Measurements from ENCODE around the gene USP43. TPM values are rescaled to one million over a fixed set of nuclear protein-coding genes. Genes with fewer than 3 reads are reported as not detected.
"Not testable (repeated sequence)": the region's sequence is repeated elsewhere in the genome, so short reads cannot be mapped to it uniquely, and the experiment has no call there.

USP43 gene
- total RNA-seq, 2 experiments from 2014 or later: 0.17 to 0.32 TPM

DNA sequence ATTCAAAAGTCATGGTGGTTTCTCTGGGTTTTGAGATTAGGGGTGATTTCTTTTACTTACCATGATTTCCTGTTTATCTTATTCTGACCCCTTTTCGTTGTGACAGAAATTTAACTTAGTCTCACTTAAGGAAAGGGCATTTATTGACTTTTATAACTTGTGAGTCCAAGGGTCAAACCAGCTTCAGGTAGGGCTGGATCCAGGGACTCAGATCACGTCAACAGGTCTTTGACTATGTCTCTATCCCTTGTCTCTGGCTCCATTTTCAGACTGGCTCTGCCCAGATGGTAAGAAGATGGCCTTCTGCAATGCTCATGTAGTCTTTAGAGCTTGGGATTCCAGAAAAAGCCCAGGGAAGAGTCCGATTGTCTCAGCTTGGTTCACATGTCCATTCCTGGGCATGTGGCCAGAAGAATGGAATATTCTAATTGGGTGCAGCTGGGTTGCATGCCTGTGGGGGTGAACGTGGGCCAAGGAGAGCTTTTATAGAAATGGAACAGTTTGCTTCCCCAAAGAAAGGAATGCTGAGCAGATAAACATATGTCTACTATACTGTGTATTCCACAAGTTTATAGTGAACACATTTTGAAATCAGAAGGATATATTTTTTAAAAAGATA is 13.4 kb downstream of the USP43 start:
- CTCF ChIA-PET: no interaction called here
- POLR2A ChIA-PET: no interaction called here

DNA sequence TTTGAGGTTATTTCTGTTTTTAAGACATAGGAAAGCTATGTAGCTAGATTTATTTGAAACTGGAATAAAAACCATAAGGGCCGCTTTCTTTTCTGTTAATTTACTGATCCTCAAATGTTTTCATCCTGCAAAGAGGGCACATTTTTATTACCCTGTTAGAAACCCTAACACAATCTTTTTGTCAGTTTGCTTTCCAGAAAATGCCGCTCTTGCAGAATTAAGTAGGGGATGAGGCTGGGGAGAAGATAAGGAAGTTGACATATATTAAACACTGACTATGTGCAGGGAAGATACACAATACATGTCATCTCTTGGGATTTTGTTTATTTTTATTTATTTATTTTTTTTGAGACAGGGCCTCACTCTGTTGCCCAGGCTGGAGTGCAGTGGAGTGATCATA is 15.7 kb downstream of the USP43 start:
- POLR2A ChIA-PET: no interaction called here

GRCh38 chr17:9663511-9663910 is 18.2 kb downstream of the USP43 start:
- POLR2A ChIA-PET, CTCF ChIA-PET: not testable (repeated sequence)

More for the DNA sequence above, 15.7 kb downstream of the USP43 start:
- CTCF ChIA-PET: interaction anchor here (0.6 kb wide), 1 partner anchor 75 kb away, joined by 3 read pairs; no protein-coding TSS in a partner anchor

GRCh38 chr17:9666461-9667050 is 21.2 kb downstream of the USP43 start:
- ChIA-PET POLR2A (no interaction called here), CTCF (no interaction called here)

DNA sequence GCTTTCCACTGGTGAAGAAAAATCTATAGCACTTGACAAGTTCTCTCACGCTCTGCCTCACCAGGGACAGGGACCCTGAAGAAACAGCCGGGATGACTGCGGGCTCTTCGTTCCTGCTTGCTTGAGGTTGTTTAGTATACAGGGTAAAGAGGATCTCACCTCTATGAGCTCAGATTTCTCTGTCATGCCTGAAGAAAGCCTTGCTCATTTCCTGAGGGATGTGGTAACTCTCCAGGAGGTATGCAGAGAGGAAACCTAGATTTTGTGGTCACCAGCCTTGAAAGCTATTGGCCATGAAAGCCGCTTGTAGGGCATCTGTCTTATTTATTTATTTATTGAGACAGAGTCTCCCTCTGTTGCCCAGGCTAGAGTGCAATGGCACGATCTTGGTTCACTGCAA is 23.2 kb downstream of the USP43 start:
- ChIA-PET POLR2A (no interaction called here), CTCF (interaction anchor here (1.2 kb wide), 1 partner anchor 23 kb away, joined by 5 read pairs; the partner anchor contains the start of gene USP43)

- CTCF ChIA-PET: interaction anchor here (0.6 to 1.2 kb wide), 3 partner anchors 24 to 185 kb away, joined by 3 to 5 read pairs (median 3); partner anchors contain the start of gene USP43
- POLR2A ChIA-PET: no interaction called here
Observed at GRCh38 chr17:9669551-9670008, 24.3 kb downstream of the USP43 start.

- ChIA-PET POLR2A (no interaction called here), CTCF (interaction anchor here (0.7 kb wide), 1 partner anchor 187 kb away, joined by 3 read pairs; no protein-coding TSS in a partner anchor)
Observed at GRCh38 chr17:9670596-9670995, 25.3 kb downstream of the USP43 start.

GRCh38 chr17:9671559-9671958 is 26.2 kb downstream of the USP43 start:
- CTCF ChIA-PET: no interaction called here
- POLR2A ChIA-PET: no interaction called here

- ChIA-PET CTCF (no interaction called here), POLR2A (no interaction called here)
Observed at GRCh38 chr17:9672266-9672665, 26.9 kb downstream of the USP43 start.

GRCh38 chr17:9672691-9673090 is 27.4 kb downstream of the USP43 start:
- ChIA-PET CTCF (no interaction called here), POLR2A (no interaction called here)

- POLR2A ChIA-PET: no interaction called here
- CTCF ChIA-PET: interaction anchor here (1.6 kb wide), 1 partner anchor 99 kb away, joined by 6 read pairs; the partner anchor contains the start of gene CFAP52
Observed at GRCh38 chr17:9676084-9676483, 30.8 kb downstream of the USP43 start.

DNA sequence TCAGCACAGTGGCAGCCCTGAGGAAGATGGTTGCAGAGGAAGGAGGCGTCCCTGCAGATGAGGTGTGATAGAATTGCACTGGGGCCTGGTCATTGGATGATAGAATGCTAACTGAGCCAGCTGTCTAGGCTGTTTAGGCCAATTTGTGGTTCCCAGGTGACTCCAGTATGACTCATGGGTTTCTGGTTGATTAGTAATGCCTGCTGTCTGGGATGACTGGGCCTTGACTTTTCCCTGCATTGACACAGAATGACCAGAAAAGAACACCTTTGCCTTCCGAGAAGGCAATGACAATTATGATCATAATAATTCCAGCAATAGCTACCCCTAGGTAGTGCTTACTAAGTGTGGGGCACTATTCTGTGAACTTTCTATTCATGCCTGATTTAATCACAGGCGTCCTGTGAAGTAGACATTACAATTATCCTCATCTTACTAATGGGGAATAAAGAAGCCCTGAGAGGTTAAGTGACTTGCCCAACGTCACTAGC is 31.5 kb downstream of the USP43 start:
- ChIA-PET CTCF (interaction anchor here (1.6 kb wide), 1 partner anchor 100 kb away, joined by 6 read pairs; the partner anchor contains the start of gene CFAP52), POLR2A (interaction anchor here (0.6 kb wide), 1 partner anchor 331 kb away, joined by 5 read pairs; no protein-coding TSS in a partner anchor)

DNA sequence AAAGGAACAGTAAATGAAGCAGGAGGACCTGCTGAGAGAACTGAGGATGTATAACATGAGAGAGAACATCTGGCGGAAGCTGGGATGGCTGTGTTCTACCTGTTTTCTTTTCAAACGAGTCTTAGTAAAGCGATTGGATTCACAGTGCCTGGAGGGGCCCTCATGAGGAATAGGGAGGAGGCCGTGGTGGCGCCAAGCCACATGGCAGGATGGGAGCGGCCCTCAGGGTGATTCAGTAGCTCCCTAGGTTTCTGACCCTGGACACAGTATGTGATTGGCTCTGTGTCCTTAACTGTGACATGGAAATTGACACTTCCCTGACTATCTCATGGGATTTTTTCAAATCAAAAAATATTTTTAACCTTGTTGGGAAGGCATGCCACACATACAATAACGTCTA is 32.1 kb downstream of the USP43 start:
- ChIA-PET CTCF (interaction anchor here (1.6 kb wide), 1 partner anchor 100 kb away, joined by 6 read pairs; the partner anchor contains the start of gene CFAP52), POLR2A (interaction anchor here (0.6 kb wide), 1 partner anchor 332 kb away, joined by 5 read pairs; no protein-coding TSS in a partner anchor)

DNA sequence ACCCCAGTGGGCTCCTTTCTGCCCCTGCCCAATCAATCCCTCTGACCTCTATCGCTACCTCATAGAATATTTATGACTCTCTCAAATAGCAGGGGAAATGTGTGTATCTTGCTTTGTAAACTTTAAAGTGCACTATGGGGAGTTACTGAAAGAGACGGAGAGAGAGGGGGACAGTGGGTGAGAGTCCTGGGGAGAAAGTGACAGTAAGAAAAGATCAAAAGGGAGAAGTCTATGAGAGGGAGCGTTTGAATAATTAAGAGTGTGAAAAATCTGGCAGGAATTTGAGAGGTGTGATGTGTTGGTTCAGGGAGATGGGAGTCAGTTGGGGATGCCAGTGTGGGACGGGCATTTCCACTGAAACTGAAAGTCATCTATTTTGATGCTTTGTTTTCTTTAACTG is 32.6 kb downstream of the USP43 start:
- POLR2A ChIA-PET: no interaction called here

GRCh38 chr17:9684955-9685621 is 39.8 kb downstream of the USP43 start:
- ChIA-PET CTCF (no interaction called here), POLR2A (no interaction called here)

More for the DNA sequence above, 32.6 kb downstream of the USP43 start:
- CTCF ChIA-PET: no interaction called here

DNA sequence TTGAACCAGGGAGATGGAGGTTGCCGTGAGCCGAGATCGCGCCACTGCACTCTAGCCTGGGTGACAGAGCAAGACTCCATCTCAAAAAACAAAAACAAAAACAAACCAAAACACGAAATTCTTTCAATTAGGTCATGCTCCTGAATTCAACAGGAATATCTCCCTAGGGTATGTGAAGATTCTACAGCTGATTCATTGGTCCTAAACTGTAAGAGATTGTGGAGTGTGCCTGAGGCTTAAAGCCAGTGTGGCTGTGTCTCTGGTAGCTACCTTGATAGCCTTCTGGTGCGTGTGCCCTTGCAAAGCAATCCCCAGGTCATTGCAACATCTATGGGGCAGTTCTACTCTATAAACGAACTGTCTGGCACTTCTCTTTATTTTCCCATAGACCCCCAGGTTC is 48.4 kb downstream of the USP43 start:
- POLR2A ChIA-PET: no interaction called here
- CTCF ChIA-PET: no interaction called here

GRCh38 chr17:9696279-9697044 is 51.1 kb downstream of the USP43 start:
- ChIA-PET CTCF (no interaction called here), POLR2A (no interaction called here)

GRCh38 chr17:9700136-9700535 is 54.8 kb downstream of the USP43 start:
- CTCF ChIA-PET: no interaction called here

GRCh38 chr17:9700754-9701476 is 55.6 kb downstream of the USP43 start:
- CTCF ChIA-PET: no interaction called here
- POLR2A ChIA-PET: no interaction called here

More at GRCh38 chr17:9700136-9700535, 54.8 kb downstream of the USP43 start:
- POLR2A ChIA-PET: no interaction called here
